Peyer's patch (tissue), 4 donors: ENCODE data around the gene ARHGEF3. TPM values are rescaled to one million over a fixed set of nuclear protein-coding genes. Genes with fewer than 3 reads are reported as not detected.

Experiments used
- DNase-seq, 3 donors: peaks; one replicate each; pipeline ENCODE4 v3.0.0-alpha.2; 2017 to 2019
- H3K27ac ChIP-seq, 4 donors: fragments of 200-600 bp; sonication (generic); one replicate each; pipeline ENCODE4 v1.5.1; 2016 to 2019
- H3K27me3 ChIP-seq, 2 donors: fragments of 200-600 bp; sonication (generic); one replicate each; pipeline ENCODE4 v1.5.1; 2019
- H3K36me3 ChIP-seq, 3 donors: fragments of 200-600 bp; sonication (generic); one replicate each; pipeline ENCODE4 v1.5.1; 2016 to 2019
- H3K4me1 ChIP-seq, 4 donors: fragments of 200-600 bp; sonication (generic); one replicate each; pipeline ENCODE4 v1.5.1; 2016 to 2019
- H3K4me3 ChIP-seq, 4 donors: fragments of 200-600 bp; sonication (generic); 1 replicate in 3 of 4; 2 replicates in 1 of 4; pipeline ENCODE4 v1.5.1; 2016 to 2019; ENCODE audit warnings: mild to moderate bottlenecking in 1 of 4
- H3K9me3 ChIP-seq, 4 donors: fragments of 200-600 bp; sonication (generic); one replicate each; pipeline ENCODE4 v1.5.1; 2016 to 2019; ENCODE audit warnings: mild to moderate bottlenecking in 1 of 4
- POLR2A ChIP-seq, 2 donors: fragments of 450-650 bp; IDR thresholded peaks; one replicate each; pipeline ENCODE4 v1.5.1; 2017; ENCODE audit warnings: antibody characterized with exemption in 2 of 2, mild to moderate bottlenecking in 2 of 2, moderate library complexity in 2 of 2
- total RNA-seq, 4 donors: library from RNA; depleted of rRNA; stranded (reverse); fragments of >200 nt; gene quantifications; one replicate each; pipeline ENCODE4 v1.1.0, GENCODE V29; 2016
- TF ChIP-seq, protein P1 (sequence below), 6 experiments: fragments of 450-650 bp in 4 of 6; fragments of 200-600 bp in 2 of 6; sonication (generic) in 1 of 6; IDR thresholded peaks; one replicate each; pipeline ENCODE4 v1.5.1; 2017 to 2019; ENCODE audit warnings: antibody characterized with exemption in 6 of 6, mild to moderate bottlenecking in 3 of 6, moderate library complexity in 1 of 6

Gene ARHGEF3
- total RNA-seq, 4 donors from 2014 or later, result 4.5 to 40.4 (median 6.2) TPM

DNA sequence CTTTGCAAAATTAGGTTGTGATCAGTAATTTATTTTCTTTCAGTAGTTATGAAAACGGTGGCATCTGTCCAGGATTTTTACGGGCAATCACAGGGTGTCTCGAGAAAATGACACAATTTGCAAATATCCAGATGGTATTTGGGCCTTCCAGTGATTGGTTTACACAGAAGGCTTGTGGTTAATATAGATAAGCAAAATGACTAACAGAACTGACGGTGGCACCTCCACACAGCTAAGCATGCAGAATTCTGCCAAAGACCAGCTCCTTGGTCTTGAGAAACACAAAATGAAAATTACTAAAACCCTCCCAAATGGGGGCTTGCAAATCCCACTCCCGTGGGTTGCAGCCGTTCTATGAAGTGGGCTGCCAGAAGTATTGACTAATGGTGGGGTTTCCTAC, 5.5 kb downstream of the ARHGEF3 start:
- Histone ChIP-seq H3K27me3 (no peaks in the 10 kb centered on the region), H3K9me3 (no peaks in the 10 kb centered on the region), H3K36me3 (no peaks in the 10 kb centered on the region), H3K27ac (peak overlapping the region in 3 of 4 donors; percentile 16 to 51 (median 39)), H3K4me3 (no peak overlapping the region), H3K4me1 (peaks cover 0 to 13% (median 8%) of the 10 kb centered on the region in 4 donors)
- no peak for DNase-seq
- TF ChIP-seq POLR2A (IDR thresholded peaks at IDR 0.05), result no peak
- TF ChIP-seq, protein P1, sequence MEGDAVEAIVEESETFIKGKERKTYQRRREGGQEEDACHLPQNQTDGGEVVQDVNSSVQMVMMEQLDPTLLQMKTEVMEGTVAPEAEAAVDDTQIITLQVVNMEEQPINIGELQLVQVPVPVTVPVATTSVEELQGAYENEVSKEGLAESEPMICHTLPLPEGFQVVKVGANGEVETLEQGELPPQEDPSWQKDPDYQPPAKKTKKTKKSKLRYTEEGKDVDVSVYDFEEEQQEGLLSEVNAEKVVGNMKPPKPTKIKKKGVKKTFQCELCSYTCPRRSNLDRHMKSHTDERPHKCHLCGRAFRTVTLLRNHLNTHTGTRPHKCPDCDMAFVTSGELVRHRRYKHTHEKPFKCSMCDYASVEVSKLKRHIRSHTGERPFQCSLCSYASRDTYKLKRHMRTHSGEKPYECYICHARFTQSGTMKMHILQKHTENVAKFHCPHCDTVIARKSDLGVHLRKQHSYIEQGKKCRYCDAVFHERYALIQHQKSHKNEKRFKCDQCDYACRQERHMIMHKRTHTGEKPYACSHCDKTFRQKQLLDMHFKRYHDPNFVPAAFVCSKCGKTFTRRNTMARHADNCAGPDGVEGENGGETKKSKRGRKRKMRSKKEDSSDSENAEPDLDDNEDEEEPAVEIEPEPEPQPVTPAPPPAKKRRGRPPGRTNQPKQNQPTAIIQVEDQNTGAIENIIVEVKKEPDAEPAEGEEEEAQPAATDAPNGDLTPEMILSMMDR (IDR thresholded peaks at IDR 0.05), result no peak

DNA sequence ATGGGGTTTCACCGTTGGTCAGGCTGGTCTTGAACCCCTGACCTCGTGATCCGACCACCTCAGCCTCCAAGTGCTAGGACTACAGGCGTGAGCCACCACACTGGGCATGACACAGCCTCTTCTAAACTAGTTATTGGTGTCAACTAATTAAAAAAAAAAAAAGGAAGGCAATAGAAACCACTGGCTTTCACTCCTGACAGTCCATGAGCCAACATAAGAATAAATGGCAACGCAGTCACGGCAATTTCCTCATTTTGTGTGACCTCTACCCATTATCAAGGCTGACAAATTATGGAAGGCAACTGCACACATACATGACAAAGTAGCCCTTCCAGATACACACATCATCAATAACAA, 5.9 kb downstream of the ARHGEF3 start:
- Histone ChIP-seq H3K4me1 (peaks cover 0 to 12% (median 6%) of the 10 kb centered on the region in 4 donors), H3K4me3 (no peak overlapping the region), H3K27me3 (no peaks in the 10 kb centered on the region), H3K9me3 (no peaks in the 10 kb centered on the region), H3K36me3 (no peaks in the 10 kb centered on the region), H3K27ac (peak overlapping the region; percentile 16 to 51 (median 42))
- no peak for DNase-seq
- TF ChIP-seq, protein P1 (IDR thresholded peaks at IDR 0.05), result no peak
- TF ChIP-seq POLR2A (IDR thresholded peaks at IDR 0.05), result no peak

DNA sequence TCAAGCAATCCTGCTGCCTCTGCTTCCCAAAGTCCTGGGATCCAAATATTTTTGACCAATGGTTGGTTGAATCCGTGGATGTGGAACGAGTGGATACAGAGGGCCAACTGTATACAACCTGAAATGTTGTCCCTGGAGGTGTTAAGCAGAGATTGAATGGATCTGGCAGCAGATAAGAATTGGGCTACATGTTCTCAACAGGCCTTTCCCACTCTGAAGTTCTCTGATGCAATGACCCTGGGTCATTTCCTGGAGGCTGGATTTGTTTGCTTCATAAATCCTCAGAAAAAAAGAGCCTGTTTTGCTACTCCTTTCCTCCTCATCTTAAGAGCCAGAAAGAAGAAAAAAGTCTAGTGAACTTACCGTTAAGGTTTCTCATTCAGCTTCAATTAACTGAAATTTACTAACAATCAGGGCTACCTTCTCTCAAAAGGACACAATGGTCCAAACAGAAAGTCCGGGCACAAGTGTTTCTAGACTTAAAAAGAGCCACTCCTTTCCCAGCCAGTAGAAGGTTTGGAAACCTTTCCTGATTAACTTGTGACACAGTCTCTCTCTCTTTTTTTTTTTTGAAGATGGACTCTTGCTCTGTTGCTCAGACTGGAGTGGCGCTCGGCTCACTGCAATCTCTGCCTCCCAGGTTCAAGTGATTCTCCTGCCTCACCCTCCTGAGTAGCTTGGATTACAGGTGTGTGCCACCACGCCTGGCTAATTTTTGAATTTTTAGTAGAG, 6.5 kb downstream of the ARHGEF3 start:
- H3K27ac ChIP-seq, result peak overlapping the region in 3 of 4 donors; percentile 19 to 51 (median 44)

DNA sequence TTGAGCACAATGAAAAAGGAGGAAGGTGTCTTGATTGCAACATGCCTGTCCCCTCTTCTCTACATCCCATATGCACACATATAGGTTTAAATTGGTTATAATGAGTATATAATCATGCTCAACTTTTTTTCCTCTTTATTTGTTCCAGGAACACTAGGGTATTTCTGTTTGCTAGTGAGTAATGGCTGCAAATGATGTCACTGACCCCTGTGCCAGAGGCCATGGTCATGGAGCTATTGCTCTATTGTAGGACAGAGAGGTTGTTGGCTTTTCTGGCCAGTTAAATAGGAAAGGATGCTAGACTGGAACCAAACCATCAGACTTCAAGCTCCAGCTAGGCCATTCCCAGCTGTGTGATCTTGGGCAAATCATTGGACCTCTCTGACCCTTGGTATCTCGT, 9.6 kb downstream of the ARHGEF3 start:
- Histone ChIP-seq H3K27ac (no peak overlapping the region), H3K36me3 (no peaks in the 10 kb centered on the region), H3K4me3 (no peak overlapping the region), H3K9me3 (no peaks in the 10 kb centered on the region), H3K4me1 (peaks cover 0 to 20% (median 1%) of the 10 kb centered on the region in 4 donors), H3K27me3 (no peaks in the 10 kb centered on the region)
- TF ChIP-seq, protein P1 (IDR thresholded peaks at IDR 0.05), result no peak
- TF ChIP-seq POLR2A (IDR thresholded peaks at IDR 0.05), result no peak
- no peak for DNase-seq

More for the DNA sequence above, 6.5 kb downstream of the ARHGEF3 start:
- TF ChIP-seq POLR2A (IDR thresholded peaks at IDR 0.05), result no peak
- TF ChIP-seq, protein P1 (IDR thresholded peaks at IDR 0.05), result no peak
- DNase-seq, result no peak
- Histone ChIP-seq H3K4me3 (no peak overlapping the region), H3K27me3 (no peaks in the 10 kb centered on the region), H3K36me3 (no peaks in the 10 kb centered on the region), H3K9me3 (no peaks in the 10 kb centered on the region), H3K4me1 (peaks cover 0 to 12% (median 6%) of the 10 kb centered on the region in 4 donors)

DNA sequence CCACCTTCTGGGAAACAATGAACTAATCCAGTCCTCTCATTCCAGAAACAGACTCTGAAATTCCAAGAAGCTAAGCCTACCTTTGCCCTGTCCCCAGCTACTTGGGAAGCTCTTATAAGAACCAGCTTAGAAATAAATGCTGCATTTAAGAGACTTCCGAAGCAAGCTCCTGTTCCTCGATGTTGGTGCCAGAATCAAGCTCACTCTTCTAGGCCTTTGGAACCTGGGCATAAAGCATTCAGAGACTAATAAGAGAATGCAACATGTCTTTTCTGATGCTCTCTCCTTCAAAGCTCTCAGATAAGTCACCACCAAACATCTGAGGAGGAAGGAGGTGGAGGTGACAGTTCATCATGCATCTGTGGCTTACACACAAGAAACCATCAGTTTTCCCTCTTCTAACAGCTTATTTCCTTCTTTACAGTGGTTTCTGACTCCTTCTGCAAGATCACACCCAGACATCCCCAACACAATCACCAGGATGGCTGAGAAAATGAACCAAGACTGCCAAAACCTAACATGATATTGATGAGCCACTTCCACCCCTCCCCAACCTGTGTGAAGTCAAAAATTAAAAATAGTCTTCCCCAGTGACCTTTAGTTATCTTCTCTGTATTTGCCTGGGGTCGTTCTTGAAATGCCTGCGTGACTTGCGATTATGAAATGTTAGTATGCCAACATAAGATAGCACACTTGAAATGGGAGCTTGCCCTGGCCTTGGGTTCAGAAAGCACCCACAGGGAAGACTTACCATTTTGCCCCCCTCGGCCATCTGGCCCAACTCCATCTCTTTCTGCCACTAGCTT, 11.5 kb downstream of the ARHGEF3 start:
- Histone ChIP-seq H3K9me3 (no peaks in the 10 kb centered on the region), H3K4me1 (peaks cover 0 to 17% (median 0%) of the 10 kb centered on the region in 4 donors), H3K27me3 (no peaks in the 10 kb centered on the region), H3K36me3 (no peaks in the 10 kb centered on the region), H3K4me3 (no peak overlapping the region), H3K27ac (peak overlapping the region; percentile 40 to 69 (median 65))
- DNase-seq, result peak in 1 of 3 donors; percentile 26
- TF ChIP-seq POLR2A (IDR thresholded peaks at IDR 0.05), result no peak
- TF ChIP-seq, protein P1 (IDR thresholded peaks at IDR 0.05), result no peak
